HCT116 (cell line): ENCODE measurements around the gene MRPL49. TPM values are rescaled to one million over a fixed set of nuclear protein-coding genes. Genes with fewer than 3 reads are reported as not detected.

Experiments
- ATAC-seq: fragments of 200-7000 bp; cut with Tn5 transposase; 2 replicates; pipeline ENCODE4 v1.9.1; 2020; ENCODE audit warnings: mild to moderate bottlenecking, moderate library complexity
- BruUV-seq: library from RNA; stranded (reverse); fragments of 400-500 nt; replicated peaks from 2 replicates; lab custom pipeline; 2021; lab: Mats Ljungman, UMichigan
- CTCF ChIA-PET: fragments of 300-600 bp; sonication (Branson Sonifier 250); formaldehyde crosslinking; loops from one replicate; lab custom pipeline; 2021; ENCODE audit warnings: antibody characterized with exemption; lab: Charles Lee
- POLR2A ChIA-PET: fragments of 300-600, 350-600 bp; sonication (Branson Sonifier 250); formaldehyde crosslinking; loops from one replicate; lab custom pipeline; 2021; ENCODE audit warnings: antibody characterized with exemption; lab: Charles Lee
- RAD21 ChIA-PET, 2 experiments: fragments of 300-600 bp; sonication (Branson Sonifier 250); formaldehyde crosslinking; loops; one replicate each; lab custom pipeline; 2023; ENCODE audit warnings: low total read pairs in 2 of 2; ENCODE audit not compliant: uncharacterized antibody in 2 of 2, unreplicated experiment in 2 of 2, low non-redundant PET in 1 of 2; lab: Charles Lee
- DNase-seq: peaks from one replicate; pipeline ENCODE4 v3.0.0-alpha.2; 2010; ENCODE audit warnings: low read depth, low spot score
- H2AFZ ChIP-seq: fragments of 200-600 bp; shearing (Covaris generic), sonication (generic); 2 replicates; pipeline ENCODE4 v1.6.1; 2017; ENCODE audit warnings: low read depth, mixed run types, mixed read lengths, antibody characterized with exemption, low read length; ENCODE audit not compliant: poor library complexity, severe bottlenecking
- H3K27ac ChIP-seq: 2 replicates; pipeline ENCODE4 v1.5.1; 2012; ENCODE audit warnings: low read depth, low read length
- H3K27me3 ChIP-seq: fragments of 200-600 bp; sonication (generic); 2 replicates; pipeline ENCODE4 v1.6.1; 2016; ENCODE audit warnings: mixed run types, low read length, mixed read lengths; ENCODE audit not compliant: insufficient read depth
- H3K36me3 ChIP-seq, 2 experiments: fragments of 200-500 bp in 1 of 2; fragments of 200-600 bp in 1 of 2; sonication (Bioruptor generic) in 1 of 2; sonication (generic) in 1 of 2; 2 replicates each; pipeline versions ENCODE4 v1.5.1 to v1.6.1; 2014 to 2016; ENCODE audit warnings: low read length in 2 of 2, inconsistent platforms in 1 of 2, mixed read lengths in 1 of 2, mixed run types in 1 of 2; ENCODE audit not compliant: insufficient read depth in 2 of 2, control insufficient read depth in 1 of 2
- H3K4me1 ChIP-seq, 2 experiments: fragments of 200-600 bp in 1 of 2; sonication (generic) in 1 of 2; 2 replicates each; pipeline versions ENCODE4 v1.5.1 to v1.6.1; 2012 to 2017; ENCODE audit warnings: low read length in 2 of 2, inconsistent platforms in 1 of 2, mild to moderate bottlenecking in 1 of 2, mixed read lengths in 1 of 2, mixed run types in 1 of 2, moderate library complexity in 1 of 2; ENCODE audit not compliant: insufficient read depth in 2 of 2, control insufficient read depth in 1 of 2
- H3K4me2 ChIP-seq: fragments of 200-600 bp; sonication (generic); 2 replicates; pipeline ENCODE4 v1.6.1; 2017; ENCODE audit warnings: mixed run types, low read length, mixed read lengths
- H3K4me3 ChIP-seq, 2 experiments: fragments of 200-600 bp in 1 of 2; sonication (generic) in 1 of 2; replicated peaks in 1 of 2; 2 replicates each; pipeline ENCODE4 v1.5.1; 2011 to 2016; ENCODE audit warnings: low read length in 2 of 2, control low read depth in 1 of 2, low read depth in 1 of 2, mild to moderate bottlenecking in 1 of 2, mixed read lengths in 1 of 2, mixed run types in 1 of 2
- H3K79me2 ChIP-seq: fragments of 200-600 bp; sonication (generic); 2 replicates; pipeline ENCODE4 v1.6.1; 2017; ENCODE audit warnings: mild to moderate bottlenecking, mixed run types, low read length, moderate library complexity, mixed read lengths; ENCODE audit not compliant: insufficient read depth
- H3K9ac ChIP-seq: fragments of 200-600 bp; sonication (generic); 2 replicates; pipeline ENCODE4 v1.6.1; 2016; ENCODE audit warnings: low read length, mixed read lengths
- H3K9me2 ChIP-seq: fragments of 200-600 bp; sonication (generic), shearing (Covaris generic); 2 replicates; pipeline ENCODE4 v1.6.1; 2017; ENCODE audit warnings: mixed run types, mild to moderate bottlenecking, moderate library complexity; ENCODE audit not compliant: insufficient read depth
- H3K9me3 ChIP-seq, 2 experiments: fragments of 200-500 bp in 1 of 2; fragments of 200-600 bp in 1 of 2; sonication (Bioruptor generic) in 1 of 2; sonication (generic) in 1 of 2; 2 replicates each; pipeline ENCODE4 v1.6.1; 2014 to 2017; ENCODE audit warnings: low read length in 2 of 2, mixed read lengths in 2 of 2, inconsistent platforms in 1 of 2, low read depth in 1 of 2, mild to moderate bottlenecking in 1 of 2, mixed run types in 1 of 2, moderate library complexity in 1 of 2; ENCODE audit not compliant: control insufficient read depth in 1 of 2, insufficient read depth in 1 of 2
- H4K20me1 ChIP-seq: fragments of 200-600 bp; sonication (generic), shearing (Covaris generic); 2 replicates; pipeline ENCODE4 v1.6.1; 2017; ENCODE audit warnings: mixed run types, mild to moderate bottlenecking, moderate library complexity; ENCODE audit not compliant: insufficient read depth
- ELF1 ChIP-seq: IDR thresholded peaks from 2 replicates; pipeline ENCODE4 v1.6.1; 2012; ENCODE audit warnings: low read depth, borderline replicate concordance
- EZH2phosphoT487 ChIP-seq: fragments of 200-600 bp; IDR thresholded peaks from 2 replicates; pipeline ENCODE4 v1.6.1; 2018; ENCODE audit warnings: antibody characterized with exemption, borderline replicate concordance
- FOSL1 ChIP-seq: IDR thresholded peaks from 2 replicates; pipeline ENCODE4 v1.6.1; 2012; ENCODE audit warnings: low read depth
- MAX ChIP-seq: IDR thresholded peaks from 2 replicates; pipeline ENCODE4 v1.6.1; 2012
- POLR2AphosphoS5 ChIP-seq: IDR thresholded peaks from 2 replicates; pipeline ENCODE4 v1.6.1; 2011; ENCODE audit warnings: mild to moderate bottlenecking, low read depth, low read length, moderate library complexity
- TCF7L2 ChIP-seq: IDR thresholded peaks from 2 replicates; pipeline ENCODE4 v1.7.0; 2011; ENCODE audit warnings: borderline replicate concordance, inconsistent platforms; ENCODE audit not compliant: insufficient read depth, insufficient read length; ENCODE audit errors: extremely low read depth
- YY1 ChIP-seq: IDR thresholded peaks from 2 replicates; pipeline ENCODE4 v1.6.1; 2011; ENCODE audit warnings: low read length, low read depth, moderate library complexity, mild to moderate bottlenecking; ENCODE audit not compliant: insufficient replicate concordance; ENCODE audit errors: extremely low read depth
- ZNF274 ChIP-seq: fragments of 200-500 bp; sonication (Bioruptor generic); IDR thresholded peaks from 2 replicates; pipeline ENCODE4 v1.6.1; 2014; ENCODE audit warnings: mild to moderate bottlenecking, low read depth, low read length, inconsistent platforms
- intact Hi-C: fragments of 100-400 bp; cut with micrococcal nuclease; formaldehyde crosslinking; loops from 2 replicates; pipeline ENCODE4 v1.10.0; 2022
- total RNA-seq: library from RNA; stranded (reverse); gene quantifications from one replicate; pipeline ENCODE4 v1.2.1, GENCODE V29; 2021; ENCODE audit not compliant: unreplicated experiment

The MRPL49 gene
- total RNA-seq, 1 experiment from 2014 or later, result 77.5 TPM

GRCh38 chr11:65132238-65132987 is 10.3 kb downstream of the MRPL49 start:
- 0 out of 2 replicates have a peak overlapping the region, but pooled peaks have one; percentile 89 for H3K9ac ChIP-seq
- ATAC-seq, result no peak
- RAD21 ChIA-PET, result no interaction called here
- H4K20me1 ChIP-seq, result no peaks in the 10 kb centered on the region
- peak overlapping the region; percentile 95 for H3K4me2 ChIP-seq
- CTCF ChIA-PET, result no interaction called here
- no peak for DNase-seq
- H3K9me2 ChIP-seq, result no peaks in the 10 kb centered on the region
- H2AFZ ChIP-seq, result no peak overlapping the region
- POLR2A ChIA-PET, result interaction anchor here (2.1 to 4.1 kb wide), 2 partner anchors 10 to 11 kb away, joined by 12 to 52 read pairs; partner anchors contain the start of genes FAU and MRPL49
- no TSS peak for BruUV-seq
- intact Hi-C loops, result no loop called here
- TF ChIP-seq EZH2phosphoT487, result no peak
- no peak for TF ChIP-seq TCF7L2
- no peak for TF ChIP-seq MAX
- no peak for TF ChIP-seq ELF1
- TF ChIP-seq YY1, result no peak
- TF ChIP-seq, all 23 proteins: peak for 0
- Histone ChIP-seq H3K27me3 (no peaks in the 10 kb centered on the region), H3K36me3 (peaks cover 16 to 39% of the 10 kb centered on the region in 2 experiments; a peak in 3 of 4 replicates), H3K9me3 (no peaks in the 10 kb centered on the region), H3K4me1 (peaks cover 9 to 28% of the 10 kb centered on the region in 2 experiments; a peak in 3 of 4 replicates), H3K4me3 (peak overlapping the region; percentile 81 to 98), H3K27ac (peak overlapping the region; percentile 42), H3K79me2 (peaks cover 27% of the 10 kb centered on the region)

GRCh38 chr11:65132988-65133700 is 11.0 kb downstream of the MRPL49 start:
- no peaks in the 10 kb centered on the region for H3K27me3 ChIP-seq
- TF ChIP-seq FOSL1 (no peak), POLR2AphosphoS5 (peak; percentile 75), ZNF274 (no peak), ELF1 (no peak)
- peak overlapping the region; percentile 89 for H3K9ac ChIP-seq
- H2AFZ ChIP-seq, result no peak overlapping the region
- H3K4me2 ChIP-seq, result peak overlapping the region; percentile 95
- ATAC-seq, result peak; percentile 62
- intact Hi-C loops, result loop anchor here (1.0 kb wide), 1 partner anchor 11 kb away; the partner anchor contains the start of genes FAU and MRPL49
- H4K20me1 ChIP-seq, result no peaks in the 10 kb centered on the region
- peaks cover 9 to 28% of the 10 kb centered on the region in 2 experiments; a peak in 3 of 4 replicates for H3K4me1 ChIP-seq
- H3K4me3 ChIP-seq, result peak overlapping the region; percentile 81 to 98
- ChIA-PET POLR2A (interaction anchor here (0.8 to 4.1 kb wide), 3 partner anchors 11 to 48 kb away, joined by 3 to 52 read pairs (median 12); partner anchors contain the start of genes FAU, MRPL49 and TM7SF2), CTCF (no interaction called here), RAD21 (no interaction called here)
- H3K27ac ChIP-seq, result peak overlapping the region; percentile 89
- no peaks in the 10 kb centered on the region for H3K9me3 ChIP-seq
- H3K36me3 ChIP-seq, result peaks cover 14 to 39% of the 10 kb centered on the region in 2 experiments; a peak in 3 of 4 replicates
- DNase-seq, result peak; percentile 64
- no TSS peak for BruUV-seq
- peaks cover 27% of the 10 kb centered on the region for H3K79me2 ChIP-seq
- H3K9me2 ChIP-seq, result no peaks in the 10 kb centered on the region
